Measurements from ENCODE around the gene PLEKHG4B. TPM values are rescaled to one million over a fixed set of nuclear protein-coding genes. Genes with fewer than 3 reads are reported as not detected.

Gene PLEKHG4B
- total RNA-seq, 1 experiment from 2014 or later: 0.02 TPM

- H3K9me2 ChIP-seq (ENCODE audit: insufficient read depth): no peaks in the 10 kb centered on the region
- no peaks in the 10 kb centered on the region for H3K27me3 ChIP-seq (ENCODE audit: insufficient read depth, low read length)
- no peaks in the 10 kb centered on the region for H4K20me1 ChIP-seq (ENCODE audit: insufficient read depth)
- H3K4me3 ChIP-seq (replicated peaks in 1 of 2; ENCODE audit: low read depth in 1 of 2, low read length in 2 of 2): no peak overlapping the region
- no peaks in the 10 kb centered on the region for H3K9me3 ChIP-seq (ENCODE audit: control insufficient read depth in 1 of 2, insufficient read depth in 1 of 2, low read depth in 1 of 2, low read length in 2 of 2)
- H3K9ac ChIP-seq (ENCODE audit: low read length): no peak overlapping the region
- no peak for DNase-seq (ENCODE audit: low read depth, low spot score)
- POLR2A ChIA-PET: no interaction called here
- no peak overlapping the region for H3K4me2 ChIP-seq (ENCODE audit: low read length)
- peaks cover 5 to 10% of the 10 kb centered on the region in 2 experiments for H3K4me1 ChIP-seq (ENCODE audit: control insufficient read depth in 1 of 2, insufficient read depth in 2 of 2, low read length in 2 of 2)
- intact Hi-C loops (cut with micrococcal nuclease): no loop called here
- no peak overlapping the region for H2AFZ ChIP-seq (ENCODE audit: low read depth, low read length, poor library complexity, severe bottlenecking)
- no peak for ATAC-seq
- RAD21 ChIA-PET (ENCODE audit: low non-redundant PET in 1 of 2, low total read pairs in 2 of 2, uncharacterized antibody in 2 of 2, unreplicated experiment in 2 of 2): no interaction called here
- no peaks in the 10 kb centered on the region for H3K79me2 ChIP-seq (ENCODE audit: insufficient read depth, low read length)
- H3K27ac ChIP-seq (ENCODE audit: low read depth, low read length): no peak overlapping the region
- TF ChIP-seq ELF1 (IDR thresholded peaks at IDR 0.05; ENCODE audit: borderline replicate concordance, low read depth): no peak
- TF ChIP-seq EZH2phosphoT487 (IDR thresholded peaks at IDR 0.05; ENCODE audit: borderline replicate concordance): no peak
- TF ChIP-seq CEBPB (IDR thresholded peaks at IDR 0.05; ENCODE audit: low read depth): no peak
- no peak for TF ChIP-seq ATF3 (IDR thresholded peaks at IDR 0.05)
- TF ChIP-seq MAX (IDR thresholded peaks at IDR 0.05): no peak
- no peak for TF ChIP-seq ZBTB33 (IDR thresholded peaks at IDR 0.05; ENCODE audit: extremely low read depth, insufficient replicate concordance, low read length)
- TF ChIP-seq FOSL1 (IDR thresholded peaks at IDR 0.05; ENCODE audit: low read depth): no peak
- no peak for TF ChIP-seq POLR2A (IDR thresholded peaks at IDR 0.05; ENCODE audit: borderline replicate concordance, extremely low read depth, insufficient read depth, insufficient read length)
- no peak for TF ChIP-seq RAD21 (IDR thresholded peaks at IDR 0.05; ENCODE audit: low read depth)
- TF ChIP-seq CBX3 (IDR thresholded peaks at IDR 0.05; ENCODE audit: low read depth): no peak
- CTCF ChIA-PET: no interaction called here
- BruUV-seq (replicated peaks): no TSS peak
- H3K36me3 ChIP-seq (ENCODE audit: control insufficient read depth in 1 of 2, insufficient read depth in 2 of 2, low read length in 2 of 2): no peaks in the 10 kb centered on the region
Observed at GRCh38 chr5:191949-192690, 100.2 kb downstream of the PLEKHG4B start.

Data from HCT116 (cell line).